ENCODE measurements around the gene ENO1. TPM values are rescaled to one million over a fixed set of nuclear protein-coding genes. Genes with fewer than 3 reads are reported as not detected.

Gene ENO1
- total RNA-seq, 1 donor from 2014 or later, result 2,577 TPM

GRCh38 chr1:8854240-8854639, 24.2 kb downstream of the ENO1 start:
- H3K4me3 ChIP-seq (ENCODE audit: low read depth, low read length), result no peak overlapping the region
- no peak for DNase-seq (ENCODE audit: low read depth)
- no peak for TF ChIP-seq CTCF (conservative IDR thresholded peaks at IDR 0.05; ENCODE audit: low read depth, low read length)

- no peak for TF ChIP-seq CTCF (conservative IDR thresholded peaks at IDR 0.05; ENCODE audit: low read depth, low read length)
- DNase-seq (ENCODE audit: low read depth), result no peak
- no peak overlapping the region for H3K4me3 ChIP-seq (ENCODE audit: low read depth, low read length)
Measured at GRCh38 chr1:8851060-8851459, 27.4 kb downstream of the ENO1 start.

GRCh38 chr1:8848663-8849386, 29.7 kb downstream of the ENO1 start:
- peak overlapping the region; percentile 20 for H3K4me3 ChIP-seq (ENCODE audit: low read depth, low read length)
- peak; percentile 95 for TF ChIP-seq CTCF (conservative IDR thresholded peaks at IDR 0.05; ENCODE audit: low read depth, low read length)
- no peak for DNase-seq (ENCODE audit: low read depth)

GRCh38 chr1:8847990-8848389, 30.5 kb downstream of the ENO1 start:
- H3K4me3 ChIP-seq (ENCODE audit: low read depth, low read length), result no peak overlapping the region
- no peak for TF ChIP-seq CTCF (conservative IDR thresholded peaks at IDR 0.05; ENCODE audit: low read depth, low read length)
- no peak for DNase-seq (ENCODE audit: low read depth)

GRCh38 chr1:8846263-8846662, 32.2 kb downstream of the ENO1 start:
- no peak for TF ChIP-seq CTCF (conservative IDR thresholded peaks at IDR 0.05; ENCODE audit: low read depth, low read length)
- no peak for DNase-seq (ENCODE audit: low read depth)

GRCh38 chr1:8845104-8846097, 33.1 kb downstream of the ENO1 start:
- no peak for DNase-seq (ENCODE audit: low read depth)
- TF ChIP-seq CTCF (conservative IDR thresholded peaks at IDR 0.05; ENCODE audit: low read depth, low read length), result no peak
- no peak overlapping the region for H3K4me3 ChIP-seq (ENCODE audit: low read depth, low read length)

More at GRCh38 chr1:8846263-8846662, 32.2 kb downstream of the ENO1 start:
- H3K4me3 ChIP-seq (ENCODE audit: low read depth, low read length), result no peak overlapping the region
